MM.1S (cell line): ENCODE results near the gene PKP2.

Experiments used
- DNase-seq: peaks from one replicate; pipeline ENCODE4 v3.0.0-alpha.2; 2015
- H2AFZ ChIP-seq: fragments of 300-600 bp; sonication (generic); 2 replicates; pipeline ENCODE4 v1.6.0; 2016; ENCODE audit warnings: antibody characterized with exemption, low read length
- H3F3A ChIP-seq: fragments of 300-600 bp; sonication (generic); 2 replicates; pipeline ENCODE4 v1.6.1; 2016; ENCODE audit warnings: mild to moderate bottlenecking, antibody characterized with exemption, low read length, moderate library complexity, mixed read lengths; ENCODE audit not compliant: insufficient read depth
- H3K27ac ChIP-seq: fragments of 300-600 bp; sonication (generic); 2 replicates; pipeline ENCODE4 v1.5.1; 2016; ENCODE audit warnings: mild to moderate bottlenecking, low read length
- H3K27me3 ChIP-seq: fragments of 300-600 bp; sonication (generic); replicated peaks from 2 replicates; pipeline ENCODE4 v1.6.0; 2016; ENCODE audit warnings: low read length; ENCODE audit not compliant: insufficient read depth
- H3K36me3 ChIP-seq: fragments of 300-600 bp; sonication (generic); replicated peaks from 2 replicates; pipeline ENCODE4 v1.6.1; 2016; ENCODE audit warnings: mild to moderate bottlenecking, low read length, mixed read lengths; ENCODE audit not compliant: insufficient read depth
- H3K4me1 ChIP-seq: fragments of 300-600 bp; sonication (generic); 2 replicates; pipeline ENCODE4 v1.6.1; 2016; ENCODE audit warnings: low read length, mixed read lengths
- H3K4me2 ChIP-seq: fragments of 300-600 bp; sonication (generic); 2 replicates; pipeline ENCODE4 v1.6.0; 2016; ENCODE audit warnings: low read depth, low read length
- H3K4me3 ChIP-seq: fragments of 300-600 bp; sonication (generic); 2 replicates; pipeline ENCODE4 v1.5.1; 2016; ENCODE audit warnings: low read length, mixed read lengths
- H3K79me2 ChIP-seq: fragments of 300-600 bp; sonication (generic); 2 replicates; pipeline ENCODE4 v1.6.1; 2016; ENCODE audit warnings: mixed run types, low read length, mixed read lengths
- H3K9ac ChIP-seq: fragments of 300-600 bp; sonication (generic); 2 replicates; pipeline ENCODE4 v1.6.1; 2016; ENCODE audit warnings: low read length, mixed read lengths
- H3K9me2 ChIP-seq: fragments of 300-600 bp; sonication (generic); replicated peaks from 2 replicates; pipeline ENCODE4 v1.6.1; 2016; ENCODE audit warnings: mild to moderate bottlenecking, low read length, mixed read lengths; ENCODE audit not compliant: insufficient read depth
- H3K9me3 ChIP-seq: fragments of 300-600 bp; sonication (generic); replicated peaks from 2 replicates; pipeline ENCODE4 v1.6.1; 2016; ENCODE audit warnings: mild to moderate bottlenecking, low read length, mixed read lengths; ENCODE audit not compliant: insufficient read depth
- H4K20me1 ChIP-seq: fragments of 300-600 bp; sonication (generic); 2 replicates; pipeline ENCODE4 v1.6.1; 2016; ENCODE audit warnings: mild to moderate bottlenecking, low read length, moderate library complexity, mixed read lengths; ENCODE audit not compliant: insufficient read depth
- EZH2 ChIP-seq: fragments of 300-600 bp; sonication (generic); optimal IDR thresholded peaks from 2 replicates; pipeline ENCODE3; 2017; ENCODE audit warnings: low read depth, mild to moderate bottlenecking, antibody characterized with exemption, low read length, mixed read lengths
- EZH2phosphoT487 ChIP-seq: fragments of 300-600 bp; sonication (generic); IDR thresholded peaks from 2 replicates; pipeline ENCODE4 v1.6.1; 2018; ENCODE audit warnings: antibody characterized with exemption, low read length
- TF ChIP-seq, protein P1 (sequence below): fragments of 300-600 bp; sonication (generic); IDR thresholded peaks from 2 replicates; pipeline ENCODE4 v1.5.1; 2016; ENCODE audit warnings: antibody characterized with exemption, low read length, mixed read lengths

The PKP2 gene

GRCh38 chr12:32926963-32927362 is 30.4 kb upstream of the PKP2 start:
- Histone ChIP-seq H3K4me1 (no peaks in the 10 kb centered on the region), H3K27me3 (no peaks in the 10 kb centered on the region), H3K9me2 (no peaks in the 10 kb centered on the region), H3K4me2 (no peak overlapping the region), H2AFZ (no peak overlapping the region), H3K9ac (no peak overlapping the region), H3F3A (no peaks in the 10 kb centered on the region), H3K4me3 (no peak overlapping the region), H3K27ac (no peak overlapping the region), H3K9me3 (no peaks in the 10 kb centered on the region), H4K20me1 (no peaks in the 10 kb centered on the region), H3K79me2 (no peaks in the 10 kb centered on the region), H3K36me3 (no peaks in the 10 kb centered on the region)
- TF ChIP-seq, protein P1, sequence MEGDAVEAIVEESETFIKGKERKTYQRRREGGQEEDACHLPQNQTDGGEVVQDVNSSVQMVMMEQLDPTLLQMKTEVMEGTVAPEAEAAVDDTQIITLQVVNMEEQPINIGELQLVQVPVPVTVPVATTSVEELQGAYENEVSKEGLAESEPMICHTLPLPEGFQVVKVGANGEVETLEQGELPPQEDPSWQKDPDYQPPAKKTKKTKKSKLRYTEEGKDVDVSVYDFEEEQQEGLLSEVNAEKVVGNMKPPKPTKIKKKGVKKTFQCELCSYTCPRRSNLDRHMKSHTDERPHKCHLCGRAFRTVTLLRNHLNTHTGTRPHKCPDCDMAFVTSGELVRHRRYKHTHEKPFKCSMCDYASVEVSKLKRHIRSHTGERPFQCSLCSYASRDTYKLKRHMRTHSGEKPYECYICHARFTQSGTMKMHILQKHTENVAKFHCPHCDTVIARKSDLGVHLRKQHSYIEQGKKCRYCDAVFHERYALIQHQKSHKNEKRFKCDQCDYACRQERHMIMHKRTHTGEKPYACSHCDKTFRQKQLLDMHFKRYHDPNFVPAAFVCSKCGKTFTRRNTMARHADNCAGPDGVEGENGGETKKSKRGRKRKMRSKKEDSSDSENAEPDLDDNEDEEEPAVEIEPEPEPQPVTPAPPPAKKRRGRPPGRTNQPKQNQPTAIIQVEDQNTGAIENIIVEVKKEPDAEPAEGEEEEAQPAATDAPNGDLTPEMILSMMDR, result no peak
- no peak for TF ChIP-seq EZH2phosphoT487
- TF ChIP-seq EZH2, result no peak
- DNase-seq, result no peak

- Histone ChIP-seq H3K79me2 (no peaks in the 10 kb centered on the region), H3F3A (no peaks in the 10 kb centered on the region), H3K27ac (no peak overlapping the region), H3K4me1 (no peaks in the 10 kb centered on the region), H4K20me1 (no peaks in the 10 kb centered on the region), H3K27me3 (no peaks in the 10 kb centered on the region), H3K4me3 (no peak overlapping the region), H3K9ac (no peak overlapping the region), H3K9me2 (no peaks in the 10 kb centered on the region), H3K9me3 (no peaks in the 10 kb centered on the region), H3K4me2 (no peak overlapping the region), H3K36me3 (no peaks in the 10 kb centered on the region), H2AFZ (no peak overlapping the region)
- no peak for TF ChIP-seq EZH2
- TF ChIP-seq, protein P1, result no peak
- no peak for TF ChIP-seq EZH2phosphoT487
- no peak for DNase-seq
These were observed 29.8 kb upstream of the PKP2 start for GRCh38 chr12:32926356-32926755.

- Histone ChIP-seq H3K4me2 (no peak overlapping the region), H3K27me3 (no peaks in the 10 kb centered on the region), H3F3A (no peaks in the 10 kb centered on the region), H3K36me3 (no peaks in the 10 kb centered on the region), H3K4me1 (0 out of 2 replicates have a peak, but pooled peaks cover 5% of the 10 kb centered on the region), H3K9me2 (no peaks in the 10 kb centered on the region), H4K20me1 (no peaks in the 10 kb centered on the region), H2AFZ (no peak overlapping the region), H3K4me3 (no peak overlapping the region), H3K9ac (no peak overlapping the region), H3K9me3 (no peaks in the 10 kb centered on the region), H3K27ac (no peak overlapping the region), H3K79me2 (no peaks in the 10 kb centered on the region)
- no peak for DNase-seq
- TF ChIP-seq EZH2phosphoT487 (no peak), EZH2 (no peak)
- TF ChIP-seq, protein P1, result no peak
These were observed 26.1 kb upstream of the PKP2 start for GRCh38 chr12:32922546-32923297.
